SJSA1 (cell line): ENCODE data around the gene SEMA7A. TPM values are rescaled to one million over a fixed set of nuclear protein-coding genes. Genes with fewer than 3 reads are reported as not detected.

Experiments
- DNase-seq, 2 experiments: peaks; one replicate each; pipeline ENCODE4 v3.0.0-alpha.2; 2015 to 2020; ENCODE audit warnings: low spot score in 2 of 2, low read depth in 1 of 2
- H3K27ac ChIP-seq: fragments of 250-450 bp; sonication (Bioruptor Pico); 2 replicates; pipeline ENCODE4 v1.5.1; 2020; ENCODE audit warnings: mild to moderate bottlenecking, moderate library complexity
- H3K27me3 ChIP-seq: fragments of 250-450 bp; sonication (Bioruptor Pico); replicated peaks from 2 replicates; pipeline ENCODE4 v1.5.1; 2020; ENCODE audit warnings: mild to moderate bottlenecking, moderate library complexity
- H3K36me3 ChIP-seq: fragments of 250-450 bp; sonication (Bioruptor Pico); 2 replicates; pipeline ENCODE4 v1.5.1; 2020; ENCODE audit warnings: mild to moderate bottlenecking
- H3K4me1 ChIP-seq: fragments of 250-450 bp; sonication (Bioruptor Pico); replicated peaks from 2 replicates; pipeline ENCODE4 v1.6.1; 2021; ENCODE audit warnings: mild to moderate bottlenecking
- H3K4me3 ChIP-seq: fragments of 250-450 bp; sonication (Bioruptor Pico); 2 replicates; pipeline ENCODE4 v1.5.1; 2020; ENCODE audit warnings: mild to moderate bottlenecking
- H3K9me3 ChIP-seq: fragments of 250-450 bp; sonication (Bioruptor Pico); replicated peaks from 2 replicates; pipeline ENCODE4 v1.5.1; 2020; ENCODE audit warnings: mild to moderate bottlenecking
- total RNA-seq: library from RNA; depleted of rRNA; stranded (reverse); fragments of >200 nt; shearing (Covaris generic); gene quantifications from 2 replicates; pipeline ENCODE4 v1.2.3, GENCODE V29; 2014

SEMA7A gene
- total RNA-seq, 1 experiment from 2014 or later: 5.4 TPM

GRCh38 chr15:74383695-74384565 is 49.8 kb downstream of the SEMA7A start:
- H3K27me3 ChIP-seq: no peaks in the 10 kb centered on the region
- H3K27ac ChIP-seq: no peak overlapping the region
- no peak for DNase-seq
- H3K36me3 ChIP-seq: no peaks in the 10 kb centered on the region
- no peak overlapping the region for H3K4me3 ChIP-seq
- H3K9me3 ChIP-seq: no peaks in the 10 kb centered on the region
- peaks cover 20% of the 10 kb centered on the region for H3K4me1 ChIP-seq

DNA sequence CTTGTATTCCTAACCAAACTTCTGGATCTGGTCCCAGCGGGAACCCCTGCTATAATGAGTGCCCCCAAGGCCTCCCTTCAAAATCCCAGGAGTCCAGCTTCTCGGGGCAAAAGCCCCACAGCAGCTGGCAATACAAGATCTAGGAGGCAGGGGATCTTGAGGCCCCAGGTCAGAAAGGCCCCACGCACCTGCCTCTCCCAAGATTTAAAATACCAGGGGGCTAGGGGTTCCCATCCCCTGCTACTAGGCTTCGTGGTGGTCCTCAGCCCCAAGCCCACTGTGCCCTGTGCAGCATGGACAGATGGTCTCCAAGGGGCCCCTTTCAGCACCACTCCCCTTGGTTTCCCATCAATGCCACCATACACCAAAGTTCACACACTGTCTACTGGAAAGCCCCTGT is 50.5 kb downstream of the SEMA7A start:
- DNase-seq: no peak
- no peaks in the 10 kb centered on the region for H3K27me3 ChIP-seq
- H3K27ac ChIP-seq: no peak overlapping the region

GRCh38 chr15:74382004-74382816 is 51.5 kb downstream of the SEMA7A start:
- Histone ChIP-seq H3K27me3 (no peaks in the 10 kb centered on the region), H3K27ac (no peak overlapping the region), H3K4me1 (peaks cover 20% of the 10 kb centered on the region), H3K9me3 (no peaks in the 10 kb centered on the region), H3K4me3 (no peak overlapping the region), H3K36me3 (no peaks in the 10 kb centered on the region)
- peak; percentile 66 to 88 for DNase-seq

More for the DNA sequence above, 50.5 kb downstream of the SEMA7A start:
- no peak overlapping the region for H3K4me3 ChIP-seq
- peaks cover 20% of the 10 kb centered on the region for H3K4me1 ChIP-seq
- H3K36me3 ChIP-seq: no peaks in the 10 kb centered on the region
- no peaks in the 10 kb centered on the region for H3K9me3 ChIP-seq

- no peaks in the 10 kb centered on the region for H3K9me3 ChIP-seq
- H3K27me3 ChIP-seq: no peaks in the 10 kb centered on the region
- H3K4me3 ChIP-seq: no peak overlapping the region
- H3K4me1 ChIP-seq: peaks cover 20% of the 10 kb centered on the region
- H3K36me3 ChIP-seq: no peaks in the 10 kb centered on the region
- DNase-seq: no peak
- H3K27ac ChIP-seq: no peak overlapping the region
Measured at GRCh38 chr15:74381481-74381880, 52.3 kb downstream of the SEMA7A start.

- no peaks in the 10 kb centered on the region for H3K36me3 ChIP-seq
- no peaks in the 10 kb centered on the region for H3K9me3 ChIP-seq
- H3K4me3 ChIP-seq: no peak overlapping the region
- no peak overlapping the region for H3K27ac ChIP-seq
- DNase-seq: no peak
- H3K27me3 ChIP-seq: no peaks in the 10 kb centered on the region
- H3K4me1 ChIP-seq: peaks cover 20% of the 10 kb centered on the region
Measured at GRCh38 chr15:74381190-74381453, 52.6 kb downstream of the SEMA7A start.

DNA sequence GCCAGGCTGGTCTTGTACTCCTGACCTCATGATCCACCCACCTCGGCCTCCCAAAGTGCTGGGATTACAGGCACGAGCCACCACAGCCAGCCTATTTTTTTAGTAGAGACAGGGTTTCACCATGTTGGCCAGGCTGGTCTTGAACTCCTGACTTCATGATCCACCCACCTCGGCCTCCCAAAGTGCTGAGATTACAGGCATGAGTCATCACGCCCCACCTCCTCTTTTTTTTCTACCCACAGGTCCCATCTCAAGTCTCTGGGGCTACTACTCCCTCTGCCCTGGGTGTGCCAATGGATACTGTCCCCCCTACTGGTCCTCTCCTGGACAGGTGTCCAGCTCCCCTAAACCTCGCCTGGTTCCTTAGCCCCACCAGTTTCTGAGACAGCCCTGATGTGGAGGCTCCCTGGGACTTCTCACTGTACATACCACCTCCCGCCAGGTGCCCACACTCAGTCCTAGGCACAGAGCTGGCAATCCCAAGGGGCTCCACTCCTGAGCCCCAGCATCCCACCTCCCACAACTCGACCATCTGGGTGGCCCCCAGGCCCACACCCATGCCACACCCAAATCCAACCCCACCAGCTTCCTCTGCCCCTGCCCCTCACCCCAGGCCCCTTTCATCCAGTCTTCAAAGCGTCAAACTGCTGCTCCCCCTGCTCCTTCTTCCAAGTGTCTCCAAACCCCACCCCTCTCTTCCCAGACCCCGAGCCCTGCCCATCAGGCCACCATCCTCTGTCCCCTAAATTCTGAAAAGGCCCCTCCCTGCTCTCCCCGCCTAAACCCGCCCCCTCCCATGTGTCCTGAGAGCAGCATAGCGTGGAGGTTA is 53.2 kb downstream of the SEMA7A start:
- no peak overlapping the region for H3K4me3 ChIP-seq
- H3K36me3 ChIP-seq: no peaks in the 10 kb centered on the region
- H3K27me3 ChIP-seq: no peaks in the 10 kb centered on the region
- no peak for DNase-seq
- no peaks in the 10 kb centered on the region for H3K9me3 ChIP-seq
- H3K27ac ChIP-seq: no peak overlapping the region
- H3K4me1 ChIP-seq: peaks cover 15% of the 10 kb centered on the region

DNA sequence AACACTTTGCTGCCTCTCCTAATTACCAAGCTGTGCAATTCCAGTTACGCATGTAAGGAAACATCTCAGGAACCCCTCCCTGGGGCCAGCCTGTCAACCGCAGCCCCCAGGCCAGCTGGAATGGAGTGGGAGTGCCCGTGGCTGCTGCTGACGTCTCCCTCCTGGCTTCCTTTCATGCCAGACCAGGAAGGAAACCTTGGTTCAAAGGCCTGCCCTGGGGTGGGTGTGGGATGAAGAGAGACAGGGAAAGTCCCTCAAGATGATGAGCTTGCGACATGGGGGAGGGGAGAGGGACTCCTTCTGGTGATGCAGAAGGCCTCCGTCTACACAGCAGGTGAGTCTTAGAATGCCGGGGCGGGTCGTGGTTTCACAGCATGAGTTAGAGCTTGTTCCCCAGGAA is 54.9 kb downstream of the SEMA7A start:
- Histone ChIP-seq H3K4me1 (peaks cover 13% of the 10 kb centered on the region), H3K27ac (no peak overlapping the region)
- peak in 1 of 2 experiments; percentile 40 for DNase-seq

DNA sequence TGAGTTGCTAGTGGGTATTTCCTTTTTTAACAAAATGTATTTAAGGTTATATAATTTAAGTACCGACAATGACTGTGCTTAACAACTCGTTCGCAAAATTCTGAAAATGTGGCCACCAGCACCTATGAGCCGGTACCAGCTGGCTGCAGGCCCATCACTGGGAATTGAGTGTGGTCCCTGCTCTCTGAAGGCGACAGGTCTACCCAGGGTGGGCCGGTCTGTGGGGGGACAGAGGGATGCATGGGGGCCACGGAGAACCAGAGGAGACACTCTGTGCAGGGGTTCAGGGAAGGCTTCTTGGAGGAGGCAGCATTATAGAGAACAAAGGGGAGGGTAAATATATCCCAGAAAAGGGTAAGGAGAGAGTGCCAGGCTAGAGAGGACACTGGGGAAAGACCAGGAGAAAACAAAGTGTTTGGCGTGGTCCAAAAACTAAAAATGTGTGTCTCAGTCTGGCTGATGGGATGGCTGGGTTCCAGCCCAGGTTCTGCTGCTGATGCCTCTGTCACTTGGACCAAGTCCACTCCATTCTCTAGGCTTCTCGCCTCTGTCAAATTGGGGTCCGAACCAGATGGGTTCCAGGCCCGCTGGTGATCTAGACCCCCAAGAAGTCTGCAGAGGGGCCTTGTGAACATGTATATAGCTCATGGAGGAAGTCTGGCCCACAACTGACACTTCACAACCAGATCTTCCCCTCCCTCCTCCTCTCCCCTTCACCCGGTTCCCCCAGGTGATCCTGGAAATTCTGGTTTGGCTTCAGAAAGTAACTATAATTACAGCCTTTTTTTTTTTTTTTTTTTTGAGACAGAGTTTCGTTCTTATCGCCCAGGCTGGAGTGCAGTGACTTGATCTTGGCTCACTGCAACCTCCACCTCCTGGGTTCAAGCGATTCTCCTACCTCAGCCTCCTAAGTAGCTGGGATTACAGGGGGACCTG is 55.7 kb downstream of the SEMA7A start:
- H3K27ac ChIP-seq: no peak overlapping the region

More for the DNA sequence above, 54.9 kb downstream of the SEMA7A start:
- Histone ChIP-seq H3K9me3 (no peaks in the 10 kb centered on the region), H3K36me3 (no peaks in the 10 kb centered on the region), H3K4me3 (no peak overlapping the region), H3K27me3 (no peaks in the 10 kb centered on the region)

GRCh38 chr15:74376825-74377581 is 56.8 kb downstream of the SEMA7A start:
- peaks cover 18% of the 10 kb centered on the region for H3K4me1 ChIP-seq
- no peak overlapping the region for H3K4me3 ChIP-seq
- no peaks in the 10 kb centered on the region for H3K9me3 ChIP-seq
- no peak for DNase-seq
- no peaks in the 10 kb centered on the region for H3K27me3 ChIP-seq
- no peak overlapping the region for H3K27ac ChIP-seq
- no peaks in the 10 kb centered on the region for H3K36me3 ChIP-seq

More for the DNA sequence above, 55.7 kb downstream of the SEMA7A start:
- no peak overlapping the region for H3K4me3 ChIP-seq
- H3K4me1 ChIP-seq: peaks cover 18% of the 10 kb centered on the region
- no peak for DNase-seq
- H3K9me3 ChIP-seq: no peaks in the 10 kb centered on the region
- no peaks in the 10 kb centered on the region for H3K27me3 ChIP-seq
- no peaks in the 10 kb centered on the region for H3K36me3 ChIP-seq

DNA sequence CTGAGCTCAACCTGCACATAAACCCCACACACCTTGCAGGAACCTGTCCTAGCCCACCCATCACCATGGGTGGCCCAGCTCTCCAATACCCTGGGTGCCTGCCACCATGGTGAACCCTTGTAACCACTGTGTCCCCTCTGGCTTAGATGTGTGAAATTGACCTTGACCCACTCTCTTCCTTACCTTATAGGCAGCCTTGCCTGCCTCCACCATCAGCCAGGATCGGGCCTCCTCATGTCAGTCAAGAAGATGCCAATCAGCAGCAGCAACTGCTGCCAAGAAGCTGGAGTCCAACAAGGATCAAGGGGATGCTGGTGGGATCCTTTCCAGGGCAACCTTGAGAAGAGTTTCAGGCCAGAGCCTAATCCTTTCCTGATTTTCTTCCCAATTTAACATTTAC is 57.5 kb downstream of the SEMA7A start:
- H3K4me1 ChIP-seq: peaks cover 18% of the 10 kb centered on the region
- no peak overlapping the region for H3K4me3 ChIP-seq
- H3K36me3 ChIP-seq: no peaks in the 10 kb centered on the region
- DNase-seq: no peak
- no peaks in the 10 kb centered on the region for H3K9me3 ChIP-seq
- no peak overlapping the region for H3K27ac ChIP-seq
- peaks cover 6% of the 10 kb centered on the region; the same call in 1 of the 2 replicates for H3K27me3 ChIP-seq

DNA sequence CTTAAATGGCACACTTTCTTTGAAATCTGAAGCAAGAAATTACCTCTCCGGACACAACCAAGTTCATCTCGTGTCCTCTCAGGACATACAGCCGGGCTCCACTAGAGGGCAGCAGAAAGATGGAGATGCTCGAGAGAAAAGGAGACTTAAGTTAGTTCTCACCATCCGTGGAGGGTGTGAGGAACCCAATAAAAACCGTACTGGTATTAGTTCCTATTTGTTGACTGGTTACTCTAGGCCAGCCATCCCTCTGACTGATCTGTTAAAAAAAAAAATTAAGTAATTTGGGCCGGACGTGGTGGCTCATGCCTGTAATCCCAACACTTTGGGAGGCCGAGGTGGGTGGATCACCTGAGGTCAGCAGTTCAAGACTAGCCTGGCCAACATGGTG is 58.5 kb downstream of the SEMA7A start:
- peak; percentile 69 to 79 for DNase-seq
- Histone ChIP-seq H3K4me3 (no peak overlapping the region), H3K27ac (no peak overlapping the region), H3K27me3 (peaks cover 11% of the 10 kb centered on the region; the same call in 1 of the 2 replicates), H3K4me1 (peaks cover 18% of the 10 kb centered on the region), H3K36me3 (no peaks in the 10 kb centered on the region), H3K9me3 (no peaks in the 10 kb centered on the region)

DNA sequence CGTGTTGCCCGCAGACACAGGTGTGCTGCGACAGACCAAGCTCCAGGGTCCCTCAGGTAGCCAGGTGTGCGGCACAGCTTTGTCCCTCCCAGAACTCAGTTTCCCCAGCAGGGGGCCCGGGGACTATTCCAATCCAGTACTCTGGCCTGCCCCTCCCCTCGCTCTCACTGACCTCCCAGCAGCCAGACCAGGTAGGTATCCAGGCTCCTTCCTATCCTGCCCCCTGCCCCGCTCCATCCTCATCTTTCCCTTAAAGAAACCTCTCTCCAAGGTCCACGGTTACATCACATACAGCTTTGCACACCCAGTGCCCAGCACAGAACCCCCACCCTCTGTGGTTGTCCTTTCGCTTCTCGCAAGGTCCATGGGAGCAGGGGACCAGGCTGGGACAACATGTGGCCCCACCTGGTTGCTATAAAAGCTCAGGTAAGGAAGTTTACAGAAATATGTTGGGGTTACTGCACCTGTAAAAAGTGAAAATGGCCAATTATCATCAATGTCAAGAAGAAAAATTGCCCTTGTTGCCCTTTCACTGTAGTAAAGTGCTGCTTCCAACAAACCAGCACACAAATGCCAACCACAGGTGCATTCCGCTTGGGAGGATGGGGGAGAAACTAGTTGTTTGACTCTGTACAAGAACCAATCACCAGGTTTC is 59.0 kb downstream of the SEMA7A start:
- H3K27ac ChIP-seq: no peak overlapping the region

More for the DNA sequence above, 59.0 kb downstream of the SEMA7A start:
- DNase-seq: no peak
- no peaks in the 10 kb centered on the region for H3K36me3 ChIP-seq
- peaks cover 16% of the 10 kb centered on the region; the same call in 1 of the 2 replicates for H3K27me3 ChIP-seq
- H3K9me3 ChIP-seq: no peaks in the 10 kb centered on the region
- H3K4me1 ChIP-seq: peaks cover 18% of the 10 kb centered on the region
- H3K4me3 ChIP-seq: peak overlapping the region; percentile 43
